ENCODE data around the gene TUT4. TPM values are rescaled to one million over a fixed set of nuclear protein-coding genes. Genes with fewer than 3 reads are reported as not detected.

Gene TUT4
- total RNA-seq, 4 donors from 2014 or later, result 56.9 to 232 (median 67.9) TPM

- Histone ChIP-seq H3K4me3 (no peak overlapping the region), H3K27ac (no peak overlapping the region), H3K4me1 (no peaks in the 10 kb centered on the region), H3K36me3 (no peaks in the 10 kb centered on the region), H3K9me3 (no peaks in the 10 kb centered on the region), H3K27me3 (no peaks in the 10 kb centered on the region)
- WGBS, result 85% methylated on average over 2 of the region's 2 CpGs
- DNase-seq (ENCODE audit: low spot score in 2 of 2), result no peak
- no peak for TF ChIP-seq CTCF (IDR thresholded peaks at IDR 0.05)
- no peak for TF ChIP-seq EP300 (IDR thresholded peaks at IDR 0.05)
- no peak for TF ChIP-seq POLR2AphosphoS5 (IDR thresholded peaks at IDR 0.05)
- no peak for TF ChIP-seq POLR2A (IDR thresholded peaks at IDR 0.05)
Measured at GRCh38 chr1:52559875-52560274, 7.0 kb upstream of the TUT4 start.

GRCh38 chr1:52558941-52559340 is 6.0 kb upstream of the TUT4 start:
- H3K36me3 ChIP-seq, result no peaks in the 10 kb centered on the region
- DNase-seq (ENCODE audit: low spot score in 2 of 2), result no peak
- H3K4me1 ChIP-seq, result peaks cover 6% of the 10 kb centered on the region
- H3K4me3 ChIP-seq, result no peak overlapping the region
- H3K27ac ChIP-seq, result no peak overlapping the region
- WGBS, result 76% methylated on average over 2 of the region's 2 CpGs
- H3K9me3 ChIP-seq, result no peaks in the 10 kb centered on the region
- TF ChIP-seq CTCF (IDR thresholded peaks at IDR 0.05) (no peak), EP300 (IDR thresholded peaks at IDR 0.05) (no peak), POLR2AphosphoS5 (IDR thresholded peaks at IDR 0.05) (no peak), POLR2A (IDR thresholded peaks at IDR 0.05) (no peak)
- H3K27me3 ChIP-seq, result no peaks in the 10 kb centered on the region

- Histone ChIP-seq H3K4me3 (no peak overlapping the region), H3K27me3 (no peaks in the 10 kb centered on the region), H3K27ac (no peak overlapping the region), H3K9me3 (no peaks in the 10 kb centered on the region), H3K4me1 (peaks cover 15% of the 10 kb centered on the region), H3K36me3 (no peaks in the 10 kb centered on the region)
- TF ChIP-seq CTCF (IDR thresholded peaks at IDR 0.05) (no peak), POLR2AphosphoS5 (IDR thresholded peaks at IDR 0.05) (no peak)
- WGBS, result 56% methylated on average over 4 of the region's 4 CpGs
- no peak for DNase-seq (ENCODE audit: low spot score in 2 of 2)
Measured at GRCh38 chr1:52556641-52557360, 3.9 kb upstream of the TUT4 start.

GRCh38 chr1:52554756-52555155 is 1.9 kb upstream of the TUT4 start:
- TF ChIP-seq POLR2AphosphoS5 (IDR thresholded peaks at IDR 0.05), result no peak
- TF ChIP-seq EP300 (IDR thresholded peaks at IDR 0.05), result no peak
- TF ChIP-seq CTCF (IDR thresholded peaks at IDR 0.05), result no peak
- no peak for TF ChIP-seq POLR2A (IDR thresholded peaks at IDR 0.05)
- H3K9me3 ChIP-seq, result no peaks in the 10 kb centered on the region
- H3K27me3 ChIP-seq, result no peaks in the 10 kb centered on the region
- no peak overlapping the region for H3K4me3 ChIP-seq
- peaks cover 32% of the 10 kb centered on the region for H3K4me1 ChIP-seq
- H3K36me3 ChIP-seq, result no peaks in the 10 kb centered on the region
- no peak for DNase-seq (ENCODE audit: low spot score in 2 of 2)
- H3K27ac ChIP-seq, result no peak overlapping the region
- WGBS, result 27% methylated on average over 3 of the region's 3 CpGs

GRCh38 chr1:52554267-52554640 is 1.4 kb upstream of the TUT4 start:
- H3K36me3 ChIP-seq, result no peaks in the 10 kb centered on the region
- 71% methylated on average over 6 of the region's 6 CpGs for WGBS
- no peaks in the 10 kb centered on the region for H3K27me3 ChIP-seq
- no peaks in the 10 kb centered on the region for H3K9me3 ChIP-seq
- H3K4me1 ChIP-seq, result peaks cover 36% of the 10 kb centered on the region
- no peak for TF ChIP-seq CTCF (IDR thresholded peaks at IDR 0.05)
- no peak for TF ChIP-seq POLR2AphosphoS5 (IDR thresholded peaks at IDR 0.05)
- TF ChIP-seq POLR2A (IDR thresholded peaks at IDR 0.05), result no peak
- no peak for TF ChIP-seq EP300 (IDR thresholded peaks at IDR 0.05)
- no peak overlapping the region for H3K27ac ChIP-seq
- peak overlapping the region; percentile 95 for H3K4me3 ChIP-seq
- DNase-seq (ENCODE audit: low spot score in 2 of 2), result no peak

Measured in suprapubic skin (tissue), 4 donors.